NT2/D1 (cell line): ENCODE measurements around the gene ATPAF2.

Experiments
- YY1 ChIP-seq: IDR thresholded peaks from 2 replicates; pipeline ENCODE4 v1.6.1; 2011; ENCODE audit not compliant: insufficient read length, insufficient read depth
- ZNF274 ChIP-seq: IDR thresholded peaks from 2 replicates; pipeline ENCODE4 v1.6.1; 2011; ENCODE audit warnings: mild to moderate bottlenecking, low read depth, low read length

DNA sequence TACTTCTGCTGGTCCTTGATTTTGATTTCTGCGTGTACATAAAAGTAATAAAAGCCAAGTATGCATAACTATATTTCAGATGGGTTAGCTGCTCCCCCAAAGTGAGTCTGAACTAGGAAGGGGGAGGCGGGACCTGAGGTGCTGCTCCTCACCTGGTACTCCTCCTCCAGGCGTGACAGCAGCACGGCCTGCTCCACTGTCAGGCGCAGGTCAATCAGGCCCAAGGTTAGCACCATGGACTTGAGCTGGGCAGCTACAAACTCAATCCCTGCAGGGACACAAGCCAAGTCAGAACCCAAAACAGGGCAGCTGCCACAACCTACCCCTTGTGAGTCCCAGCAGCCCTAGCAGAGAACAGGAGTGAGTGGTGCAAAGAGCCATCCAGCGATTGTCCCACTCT is 18.0 kb downstream of the ATPAF2 start:
- TF ChIP-seq YY1 (no peak), ZNF274 (no peak)
